ENCODE measurements around the gene KRT27.
"Not testable (repeated sequence)": the region's sequence is repeated elsewhere in the genome, so short reads cannot be mapped to it uniquely, and the experiment has no call there.

KRT27 gene

GRCh38 chr17:40750391-40750790 is 32.0 kb downstream of the KRT27 start:
- DNase-seq, result no peak

- not testable (repeated sequence) for DNase-seq
These were observed 33.7 kb downstream of the KRT27 start for GRCh38 chr17:40748666-40749065.

- DNase-seq, result no peak
These were observed 43.8 kb downstream of the KRT27 start for GRCh38 chr17:40738553-40738952.

GRCh38 chr17:40735016-40735415 is 47.3 kb downstream of the KRT27 start:
- no peak for DNase-seq

GRCh38 chr17:40734018-40734417 is 48.3 kb downstream of the KRT27 start:
- DNase-seq, result no peak

GRCh38 chr17:40730970-40731369 is 51.4 kb downstream of the KRT27 start:
- DNase-seq, result no peak

- no peak for DNase-seq
These were observed 54.7 kb downstream of the KRT27 start for GRCh38 chr17:40727447-40728231.

GRCh38 chr17:40726919-40727318 is 55.4 kb downstream of the KRT27 start:
- peak in 1 of 2 experiments; percentile 12 for DNase-seq
